Astrocyte (in vitro differentiated cells and primary cell): ENCODE measurements around the gene TMCO1.

Experiments used
- EZH2 ChIP-seq: IDR thresholded peaks from 2 replicates; pipeline ENCODE4 v1.6.1; 2012; ENCODE audit warnings: mild to moderate bottlenecking, low read length, inconsistent platforms; ENCODE audit not compliant: insufficient read depth
- TF ChIP-seq, protein P1 (sequence below): IDR thresholded peaks from 2 replicates; pipeline ENCODE4 v1.5.1; 2011; ENCODE audit warnings: low read depth, mild to moderate bottlenecking, inconsistent platforms, low read length, moderate library complexity; ENCODE audit not compliant: insufficient read depth

DNA sequence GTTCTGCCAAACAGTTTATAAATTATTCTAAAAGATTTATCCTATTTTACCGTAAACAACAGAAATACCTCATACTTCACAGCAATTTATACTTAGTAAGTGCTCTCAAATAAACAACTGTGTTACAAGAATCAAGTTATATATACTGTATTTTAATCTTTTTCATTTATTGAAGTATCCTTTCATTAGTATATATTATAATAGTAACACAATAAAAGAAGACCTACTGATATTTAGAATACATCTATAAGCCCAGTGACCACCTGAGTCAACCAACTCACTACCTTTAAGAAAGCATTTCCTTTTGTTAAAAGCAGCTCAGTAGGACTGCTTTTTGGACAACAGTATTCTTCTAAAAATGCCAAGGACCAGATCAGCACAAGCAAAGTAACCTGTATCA, 5.9 kb downstream of the TMCO1 start:
- TF ChIP-seq, protein P1, sequence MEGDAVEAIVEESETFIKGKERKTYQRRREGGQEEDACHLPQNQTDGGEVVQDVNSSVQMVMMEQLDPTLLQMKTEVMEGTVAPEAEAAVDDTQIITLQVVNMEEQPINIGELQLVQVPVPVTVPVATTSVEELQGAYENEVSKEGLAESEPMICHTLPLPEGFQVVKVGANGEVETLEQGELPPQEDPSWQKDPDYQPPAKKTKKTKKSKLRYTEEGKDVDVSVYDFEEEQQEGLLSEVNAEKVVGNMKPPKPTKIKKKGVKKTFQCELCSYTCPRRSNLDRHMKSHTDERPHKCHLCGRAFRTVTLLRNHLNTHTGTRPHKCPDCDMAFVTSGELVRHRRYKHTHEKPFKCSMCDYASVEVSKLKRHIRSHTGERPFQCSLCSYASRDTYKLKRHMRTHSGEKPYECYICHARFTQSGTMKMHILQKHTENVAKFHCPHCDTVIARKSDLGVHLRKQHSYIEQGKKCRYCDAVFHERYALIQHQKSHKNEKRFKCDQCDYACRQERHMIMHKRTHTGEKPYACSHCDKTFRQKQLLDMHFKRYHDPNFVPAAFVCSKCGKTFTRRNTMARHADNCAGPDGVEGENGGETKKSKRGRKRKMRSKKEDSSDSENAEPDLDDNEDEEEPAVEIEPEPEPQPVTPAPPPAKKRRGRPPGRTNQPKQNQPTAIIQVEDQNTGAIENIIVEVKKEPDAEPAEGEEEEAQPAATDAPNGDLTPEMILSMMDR = no peak
- TF ChIP-seq EZH2 = no peak
